ENCODE data around the gene DOCK2.
"Not testable (repeated sequence)": the region's sequence is repeated elsewhere in the genome, so short reads cannot be mapped to it uniquely, and the experiment has no call there.

The DOCK2 gene

DNA sequence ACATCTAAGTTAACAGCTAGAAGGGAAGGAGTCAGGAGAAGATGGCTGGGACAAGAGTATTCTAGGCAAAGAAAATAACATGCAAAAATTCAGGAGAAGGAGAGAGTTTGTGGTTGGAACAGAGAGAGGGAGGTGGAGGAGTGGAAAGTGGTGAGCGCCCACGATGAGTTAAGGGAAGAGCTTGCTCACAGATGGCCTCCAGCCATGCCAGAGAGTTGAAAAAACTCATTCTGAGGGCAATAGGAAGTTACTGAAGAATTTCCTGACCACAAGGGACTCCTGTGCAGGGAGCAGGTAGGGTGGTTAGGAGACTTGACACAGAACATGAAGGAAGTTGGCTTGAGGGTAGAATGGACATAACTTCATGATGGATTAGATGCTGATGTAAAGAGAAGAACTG is 159.7 kb downstream of the DOCK2 start:
- no peak for DNase-seq

DNA sequence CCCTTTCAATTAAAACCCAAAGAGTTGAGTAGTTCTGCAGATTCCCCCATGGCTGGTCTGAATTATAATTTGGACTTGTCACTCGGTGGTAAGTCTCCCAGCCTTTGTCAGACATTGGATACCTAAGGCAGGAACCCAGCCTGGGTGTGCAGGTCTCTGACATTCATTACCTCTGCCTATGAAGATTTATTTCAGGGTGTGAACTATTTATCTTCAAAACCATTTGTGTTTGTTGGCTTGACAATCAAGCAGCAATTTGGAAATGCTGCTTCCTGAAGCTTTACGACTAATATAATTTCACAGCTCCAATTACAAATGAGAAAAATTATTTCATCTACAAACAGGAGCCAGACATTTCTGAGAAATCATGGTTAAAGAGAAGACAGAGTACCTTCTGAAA is 160.5 kb downstream of the DOCK2 start:
- no peak for DNase-seq

DNA sequence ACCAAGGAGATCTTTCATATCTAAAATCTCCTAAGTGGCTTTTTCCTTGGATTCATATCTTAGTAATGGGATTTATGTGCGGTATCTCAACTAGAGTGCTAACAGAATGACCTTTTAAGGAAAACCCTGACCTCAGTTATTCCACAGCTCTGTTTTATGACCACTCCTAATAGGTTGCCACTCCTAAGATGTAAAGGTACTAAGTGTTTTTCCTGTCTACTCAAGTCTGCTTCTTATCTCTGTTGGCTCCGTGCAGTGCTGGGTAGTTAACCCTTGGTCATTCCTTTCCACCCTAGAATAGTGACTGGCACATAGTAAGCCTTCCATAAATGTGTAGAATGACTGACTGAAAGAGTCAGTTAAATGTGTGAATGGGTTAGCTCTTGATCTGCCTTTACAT is 161.4 kb downstream of the DOCK2 start:
- DNase-seq = no peak

DNA sequence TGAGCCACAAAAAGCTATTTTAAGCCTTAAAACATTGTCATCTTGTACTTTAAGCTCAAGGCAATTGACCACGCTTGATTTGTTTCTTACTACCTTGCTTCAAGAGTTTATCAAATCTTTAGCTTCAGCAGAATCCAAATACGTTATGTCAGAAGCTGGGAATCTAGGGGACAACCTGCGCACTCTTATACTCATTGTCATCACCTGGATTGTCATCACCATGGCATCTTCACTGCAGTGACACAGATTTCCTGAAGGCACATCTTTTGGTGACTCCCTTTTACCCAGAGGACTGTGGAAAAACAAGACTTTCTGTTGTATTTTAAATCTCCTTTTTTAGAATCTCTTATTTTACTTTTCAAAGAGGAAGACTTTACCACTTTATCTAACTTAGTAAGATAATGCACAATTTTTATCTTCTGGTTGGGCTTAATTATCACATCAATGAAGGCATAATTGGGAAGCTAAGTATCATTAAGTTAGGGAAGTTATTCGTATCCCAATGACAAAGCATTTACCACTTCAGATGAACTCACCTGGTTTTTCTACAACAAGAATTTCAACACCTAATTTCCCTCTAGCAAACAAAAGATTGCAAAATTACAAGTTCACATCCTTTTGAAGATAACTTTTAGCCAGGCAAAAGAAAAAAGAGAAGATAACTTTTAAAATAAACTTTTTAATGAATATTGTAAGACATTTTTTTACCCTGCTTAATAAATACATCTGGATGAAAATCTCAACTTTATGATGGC is 162.0 kb downstream of the DOCK2 start:
- no peak for DNase-seq

DNA sequence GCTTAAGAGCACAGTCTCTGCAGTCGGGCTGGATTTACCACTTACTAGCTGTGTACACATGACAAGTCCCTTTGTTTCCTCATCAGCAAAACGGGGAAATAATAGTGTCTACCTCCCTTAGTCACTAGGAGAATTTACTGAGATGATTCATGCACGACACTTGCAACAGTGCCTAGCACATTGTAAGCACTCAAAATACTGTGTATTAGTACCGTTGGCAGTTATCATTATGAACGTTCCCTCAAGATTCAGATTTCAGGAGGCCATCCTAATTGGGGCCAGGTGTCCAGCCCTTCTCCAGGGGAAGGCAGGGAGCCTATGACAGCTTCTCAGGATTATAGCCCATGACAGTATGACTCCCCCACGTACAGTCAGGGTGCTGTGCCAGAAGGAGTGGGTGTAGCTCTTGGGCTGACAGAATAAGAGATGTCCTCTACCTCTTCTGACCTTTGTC is 164.3 kb downstream of the DOCK2 start:
- peak in 1 of 5 donors; percentile 28 for DNase-seq

DNA sequence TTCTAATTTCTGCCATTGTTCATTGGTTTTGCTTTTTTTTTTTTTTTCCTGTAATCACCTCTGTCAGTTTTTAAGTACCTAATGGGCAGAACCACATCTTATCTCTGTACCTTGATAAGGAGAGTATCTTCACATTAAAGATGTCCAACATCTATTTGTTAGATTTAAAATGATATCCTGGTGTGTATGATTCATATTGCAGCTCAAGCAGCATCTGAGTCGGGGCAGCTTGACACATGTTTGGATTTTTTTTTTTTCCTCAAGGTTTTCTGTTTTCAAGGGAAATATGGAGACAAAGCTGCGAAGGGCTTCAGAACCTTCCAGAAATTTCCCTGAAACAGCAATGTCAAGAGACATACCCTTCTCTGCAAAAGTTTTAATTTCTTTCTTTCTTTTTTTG is 164.7 kb downstream of the DOCK2 start:
- no peak for DNase-seq

DNA sequence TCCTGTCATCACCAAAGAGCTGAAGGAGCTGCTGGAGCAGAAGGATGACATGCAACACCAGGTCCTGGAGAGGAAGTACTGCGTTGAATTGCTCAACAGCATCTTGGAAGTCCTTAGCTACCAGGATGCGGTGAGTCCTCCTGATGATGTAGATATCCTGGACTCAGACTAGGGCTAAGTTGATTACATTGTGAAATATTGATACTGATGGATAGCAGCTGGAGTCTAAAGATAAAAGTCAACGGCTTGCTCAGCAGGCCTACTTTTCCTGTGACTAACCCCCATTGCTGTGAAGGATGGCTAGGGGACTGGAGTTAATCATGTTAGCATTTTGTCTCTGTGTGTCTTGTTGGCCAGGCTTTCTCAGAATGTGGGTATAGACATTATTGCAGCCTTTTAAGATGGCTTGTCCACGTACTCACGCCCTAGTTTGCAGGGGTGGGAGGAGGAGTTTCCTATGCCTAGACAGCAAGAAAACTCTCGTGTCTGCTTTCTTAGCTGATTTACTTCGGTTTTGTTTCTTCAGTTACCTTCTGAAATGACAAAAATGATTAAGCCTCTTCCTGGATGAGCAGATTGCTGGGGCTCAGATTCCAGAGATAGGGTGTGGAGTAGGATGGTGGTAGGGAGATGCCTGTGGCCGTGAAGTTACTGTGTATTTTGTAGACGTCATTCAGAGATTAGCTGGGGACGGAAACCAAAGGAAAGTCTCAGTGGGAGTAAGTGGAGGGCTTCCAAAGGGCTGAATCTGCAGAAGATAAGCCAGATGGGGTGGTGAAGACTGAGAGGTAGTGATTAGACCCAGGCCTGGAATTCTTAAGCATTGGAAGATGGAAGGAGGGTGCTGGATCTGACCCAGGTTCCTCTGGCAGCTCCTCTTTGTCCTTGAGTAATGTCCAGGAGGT is 166.3 kb downstream of the DOCK2 start:
- DNase-seq = no peak

DNA sequence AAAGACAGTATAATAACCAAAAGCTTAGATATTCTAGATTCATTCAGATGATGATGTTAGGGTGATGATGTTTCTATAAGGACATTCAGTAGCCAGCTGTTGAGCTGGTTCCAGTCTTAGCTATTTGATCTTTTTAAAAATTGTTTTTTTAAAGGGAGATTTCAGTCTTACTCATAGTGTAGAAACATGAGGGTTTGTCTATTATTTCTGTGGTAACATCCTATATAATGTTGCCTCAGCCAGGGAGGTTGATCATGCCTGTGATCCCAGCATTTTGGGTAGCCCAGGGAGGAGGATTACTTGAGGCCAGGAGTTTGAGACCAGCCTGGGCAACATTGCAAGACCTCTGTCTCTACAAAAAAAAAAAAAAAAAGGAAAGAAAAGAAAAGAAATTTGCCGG is 167.8 kb downstream of the DOCK2 start:
- DNase-seq = peak in 1 of 5 donors; percentile 28

DNA sequence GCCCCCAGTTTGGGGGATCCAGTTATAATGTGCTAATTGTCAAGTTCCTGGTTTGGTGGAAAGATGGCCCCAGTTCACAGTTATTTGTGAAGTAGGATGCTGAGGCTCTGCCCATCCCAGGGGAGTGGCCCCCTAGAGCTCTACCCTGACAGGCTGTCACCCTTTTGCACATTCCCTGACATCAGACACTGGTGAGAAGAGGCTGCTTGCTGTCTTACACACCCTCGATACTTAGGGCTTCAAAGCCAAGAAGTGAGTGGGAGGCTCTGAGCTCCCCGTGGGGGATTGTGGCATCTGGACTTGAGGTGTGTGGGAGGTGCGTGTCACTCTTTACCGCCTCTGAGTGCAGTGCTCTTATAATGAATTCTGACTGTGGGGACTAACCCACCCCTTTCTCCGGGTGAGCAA is 168.5 kb downstream of the DOCK2 start:
- peak in 1 of 5 donors; percentile 65 for DNase-seq

DNA sequence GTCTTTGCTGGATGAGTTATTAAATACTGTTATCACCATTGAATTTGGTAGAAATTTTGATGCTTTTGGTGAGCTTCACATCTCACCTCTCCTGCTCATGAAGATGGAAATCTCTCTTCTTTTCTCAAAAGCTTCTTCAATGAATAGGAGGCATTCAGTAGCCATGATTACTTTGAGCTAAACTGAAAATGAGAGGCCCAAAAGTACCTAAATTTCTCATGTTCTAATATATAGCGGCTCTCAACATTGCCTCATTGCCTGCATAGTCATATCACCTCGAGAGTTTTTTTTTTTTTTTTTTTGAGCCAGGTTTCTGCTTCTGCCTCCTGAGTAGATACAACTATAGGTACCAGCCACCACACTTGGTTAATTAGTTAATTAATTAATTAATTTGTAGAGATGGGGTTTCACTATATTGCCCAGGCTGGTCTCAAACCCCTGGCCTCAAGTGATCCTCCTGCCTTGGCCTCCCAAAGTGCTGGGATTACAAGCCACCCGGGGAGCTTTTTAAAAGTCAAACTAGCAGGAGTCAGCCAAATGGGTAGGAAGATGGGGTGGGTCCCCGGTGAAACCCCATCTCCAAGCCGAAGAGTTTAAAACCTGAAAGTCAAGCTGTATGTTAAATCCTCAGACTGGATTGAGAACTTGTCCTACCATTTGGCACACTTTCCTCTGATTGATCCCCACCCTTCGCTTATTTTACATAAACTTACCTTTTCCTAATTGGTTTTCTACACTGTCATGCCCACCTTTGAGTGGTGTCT is 169.0 kb downstream of the DOCK2 start:
- peak in 1 of 5 donors; percentile 52 for DNase-seq

DNA sequence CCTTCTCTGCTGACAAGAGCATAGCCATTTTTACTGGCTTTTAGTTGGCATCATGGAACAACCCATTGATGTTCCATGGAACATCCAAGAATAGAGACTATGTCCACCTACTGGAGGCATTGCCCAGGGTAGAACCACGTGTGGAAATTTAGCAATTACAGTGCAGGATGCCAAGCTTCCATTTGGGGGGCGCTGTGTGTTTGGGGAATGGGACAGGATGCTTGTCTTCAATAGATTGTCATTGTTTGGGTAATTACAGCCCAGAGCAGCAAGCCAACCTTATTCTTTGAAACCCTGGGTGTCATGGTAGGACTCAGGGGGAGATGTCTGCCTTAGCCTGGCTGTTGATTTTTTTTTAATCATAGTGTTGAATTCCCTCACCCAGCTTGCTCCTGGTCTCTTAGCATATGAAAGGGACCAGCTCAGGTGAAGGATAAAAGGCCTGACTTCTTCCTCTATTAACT is 171.1 kb downstream of the DOCK2 start:
- no peak for DNase-seq

DNA sequence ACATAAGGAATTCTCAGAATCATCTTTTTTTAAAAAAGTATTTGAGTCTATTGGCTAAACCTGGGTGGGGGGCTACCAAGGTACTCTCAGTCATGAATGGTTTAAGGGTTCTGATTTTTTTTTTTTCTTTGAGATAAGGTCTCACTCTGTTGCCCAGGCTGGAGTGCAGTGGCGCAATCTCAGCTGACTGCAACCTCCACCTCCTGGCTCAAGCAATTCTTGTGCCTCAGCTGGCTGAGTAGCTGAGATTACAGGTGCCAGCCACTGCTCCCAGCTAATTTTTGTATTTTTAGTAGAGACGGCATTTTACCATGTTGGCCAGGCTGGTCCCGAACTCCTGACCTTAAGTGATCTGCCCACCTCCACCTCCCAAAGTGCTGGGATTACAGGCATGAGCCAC is 171.8 kb downstream of the DOCK2 start:
- not testable (repeated sequence) for DNase-seq

DNA sequence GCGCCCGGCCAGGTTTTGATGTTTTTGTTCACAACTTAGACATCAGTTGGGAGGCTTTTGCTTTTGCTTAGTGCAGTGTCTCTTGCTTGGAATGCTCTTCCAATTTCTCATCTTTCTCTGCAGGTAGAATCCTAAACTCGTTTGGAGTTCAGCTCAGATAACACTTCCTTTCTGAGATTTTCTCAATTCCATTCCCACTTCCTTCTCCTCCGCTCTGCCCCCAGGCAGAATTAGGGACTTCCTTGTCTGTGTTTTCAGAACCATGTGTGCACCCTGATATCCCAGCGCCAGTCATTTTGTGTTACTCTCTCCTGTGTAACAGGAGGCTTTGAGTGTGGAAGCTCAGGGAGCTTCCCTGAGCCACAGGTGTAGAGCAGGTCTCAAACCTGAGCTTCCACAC is 172.2 kb downstream of the DOCK2 start:
- DNase-seq = no peak

DNA sequence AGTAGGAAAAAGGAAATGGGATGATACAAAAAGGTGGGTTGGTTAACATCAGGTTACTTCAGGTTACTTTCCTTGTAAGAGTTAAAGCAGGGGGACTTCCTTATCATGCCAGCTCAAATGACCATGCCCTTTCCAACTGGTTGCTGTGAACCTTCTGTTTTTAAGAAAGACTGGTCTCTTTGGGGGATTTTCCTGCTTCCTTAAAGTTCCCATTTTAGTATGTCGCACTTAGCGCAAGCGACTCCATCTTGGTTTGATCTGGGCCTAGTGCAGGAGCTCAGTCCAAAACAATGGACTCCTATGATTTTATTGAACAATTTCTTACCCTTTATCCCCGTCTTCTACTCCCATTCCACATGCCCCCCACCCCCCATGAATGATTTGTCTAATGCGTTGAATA is 173.4 kb downstream of the DOCK2 start:
- no peak for DNase-seq

DNA sequence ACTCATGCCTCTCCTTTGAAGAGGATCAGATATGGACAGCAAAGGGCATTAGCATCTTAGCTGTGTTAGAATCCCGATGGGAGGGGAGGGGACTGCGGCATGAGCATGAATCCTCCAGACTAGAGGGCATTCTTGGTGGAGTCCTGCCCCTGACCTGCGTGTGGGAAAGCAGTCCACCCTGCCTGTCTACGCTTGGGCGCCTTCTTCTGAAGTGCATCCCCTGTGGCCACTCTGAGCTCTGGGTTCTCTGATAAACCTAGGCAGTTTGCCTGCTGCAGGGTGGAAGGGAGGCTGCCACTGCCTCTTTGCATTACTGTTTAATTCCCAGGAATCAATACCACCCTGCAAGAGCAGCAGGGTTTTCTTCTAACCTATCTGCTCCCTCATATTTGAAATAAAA is 173.9 kb downstream of the DOCK2 start:
- no peak for DNase-seq

DNA sequence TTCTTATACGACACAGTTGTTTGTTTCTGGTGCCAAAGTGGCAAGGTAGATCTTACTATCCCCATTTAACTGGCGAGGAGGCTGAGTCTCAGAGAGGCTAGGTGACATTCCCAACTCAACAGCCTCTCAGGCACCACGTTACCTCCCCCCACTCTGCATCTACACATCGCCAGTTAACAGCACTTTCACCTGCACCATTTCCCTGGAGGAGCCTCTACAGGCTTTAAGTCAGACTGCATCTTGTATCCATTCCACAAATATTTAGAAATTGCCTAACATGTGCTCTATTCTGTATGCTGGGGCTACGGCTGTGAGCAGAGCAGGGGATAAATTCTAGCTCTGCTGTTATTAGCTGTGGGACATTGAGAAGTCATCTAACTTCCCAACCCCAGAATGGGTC is 174.6 kb downstream of the DOCK2 start:
- DNase-seq = no peak

DNA sequence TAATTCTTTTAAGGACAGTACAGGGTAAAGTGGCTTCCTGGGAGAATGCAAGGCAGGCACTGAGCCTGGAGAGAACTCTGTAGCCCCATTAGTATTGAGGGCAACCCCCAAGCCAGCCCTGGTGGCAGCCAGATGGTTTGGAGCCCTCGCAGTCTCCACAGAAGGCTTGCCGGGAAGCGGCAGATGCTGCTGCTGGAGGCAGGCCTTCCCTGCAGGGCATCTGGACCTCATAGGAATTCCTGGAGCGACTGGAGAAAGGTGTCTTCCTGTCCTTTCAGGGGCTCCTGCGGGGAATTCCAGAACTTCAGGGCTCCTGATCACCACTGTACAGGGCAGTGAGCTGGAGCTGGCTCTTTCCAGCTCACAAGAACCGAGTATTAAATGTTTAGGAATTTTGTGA is 175.7 kb downstream of the DOCK2 start:
- DNase-seq = no peak

DNA sequence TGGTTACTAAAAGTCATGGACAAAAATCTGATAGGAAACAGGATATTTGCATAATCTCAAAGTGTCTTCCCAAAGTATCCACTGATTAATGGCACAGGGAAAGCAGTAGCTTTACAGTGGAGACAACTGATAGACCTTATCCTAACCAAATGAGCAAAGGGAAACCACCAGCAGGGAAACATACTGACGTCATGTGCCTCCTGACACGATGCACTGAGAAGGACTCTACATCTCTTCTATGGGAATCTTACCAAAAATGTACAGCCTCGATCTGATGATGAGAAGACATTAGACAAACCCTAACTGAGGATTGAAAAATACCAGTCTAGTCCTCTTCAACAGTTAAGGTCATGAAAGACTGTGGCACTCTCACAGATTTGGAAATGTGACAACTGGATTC is 177.0 kb downstream of the DOCK2 start:
- DNase-seq = no peak

DNA sequence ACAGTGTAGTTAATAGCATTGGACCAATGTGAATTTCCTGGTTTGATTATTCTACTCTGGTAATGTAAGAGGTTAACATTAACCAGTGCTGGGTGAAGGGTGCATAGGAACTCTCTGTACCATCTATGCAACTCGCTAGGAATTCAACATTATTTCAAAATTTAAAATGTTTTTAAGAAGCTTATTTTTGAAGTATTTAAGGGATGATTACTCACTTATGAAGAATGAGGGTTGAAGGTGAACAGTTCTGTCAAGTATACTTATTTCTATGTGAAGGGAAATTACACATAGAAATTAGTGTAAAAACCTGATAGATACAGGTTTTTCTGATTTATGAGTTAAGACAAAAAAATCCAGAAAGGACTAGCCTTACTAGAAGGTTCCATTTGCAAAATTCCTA is 177.4 kb downstream of the DOCK2 start:
- DNase-seq = no peak

DNA sequence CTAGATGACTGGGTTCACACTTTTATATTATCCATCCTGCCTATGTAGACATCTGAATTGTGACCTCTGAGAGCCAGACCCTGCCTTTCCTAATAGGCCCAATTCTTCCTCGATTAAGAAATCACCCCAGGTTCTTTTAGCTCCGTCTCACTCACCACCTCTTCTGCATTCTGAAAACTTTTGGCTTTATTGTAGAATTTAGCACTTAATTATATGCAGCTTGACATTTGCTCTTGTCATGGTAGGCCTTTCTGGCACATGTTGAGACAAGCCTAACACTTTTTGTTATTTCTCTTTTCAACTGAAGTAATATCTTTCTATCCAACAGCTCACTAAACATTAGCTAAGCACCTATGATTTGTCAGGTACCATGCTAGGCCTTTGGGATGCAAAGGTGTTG is 180.0 kb downstream of the DOCK2 start:
- no peak for DNase-seq

DNA sequence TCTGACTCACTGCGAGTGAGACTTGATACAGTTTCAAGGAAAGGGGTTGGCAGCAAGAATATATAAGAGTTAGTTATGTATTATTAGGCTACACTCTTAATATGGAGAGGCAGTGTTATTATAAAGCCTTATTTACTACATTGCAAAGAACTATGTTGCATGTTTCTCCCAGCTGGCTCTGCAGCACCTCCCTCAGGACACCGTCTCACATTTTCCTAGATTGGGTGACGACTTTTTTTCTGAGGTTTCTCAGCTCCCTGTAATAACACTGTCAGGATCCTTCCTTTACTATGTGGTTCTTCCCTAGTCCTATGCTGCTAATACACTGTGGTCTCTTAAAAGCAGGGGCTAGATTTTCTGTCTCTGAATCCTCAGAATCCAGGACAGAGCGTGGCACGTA is 189.5 kb downstream of the DOCK2 start:
- DNase-seq = no peak

DNA sequence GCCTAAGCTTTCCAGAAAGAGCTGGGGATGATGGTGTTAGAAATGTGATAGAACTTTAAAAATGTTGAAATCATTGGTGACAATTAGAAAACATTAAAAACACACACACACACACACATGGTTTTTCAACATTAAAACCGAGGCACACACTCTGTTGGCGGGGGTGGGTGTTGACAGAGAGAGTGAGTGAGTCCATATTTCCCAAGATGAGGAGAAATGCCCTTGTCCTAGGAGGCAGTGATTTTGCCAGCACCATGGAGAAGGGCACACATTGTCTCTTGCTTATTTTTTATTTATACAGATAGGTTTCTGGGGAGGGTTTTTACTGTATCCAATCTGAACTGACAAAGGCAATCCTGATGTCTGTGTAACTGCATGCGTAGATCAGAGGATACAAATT is 190.7 kb downstream of the DOCK2 start:
- DNase-seq = no peak

DNA sequence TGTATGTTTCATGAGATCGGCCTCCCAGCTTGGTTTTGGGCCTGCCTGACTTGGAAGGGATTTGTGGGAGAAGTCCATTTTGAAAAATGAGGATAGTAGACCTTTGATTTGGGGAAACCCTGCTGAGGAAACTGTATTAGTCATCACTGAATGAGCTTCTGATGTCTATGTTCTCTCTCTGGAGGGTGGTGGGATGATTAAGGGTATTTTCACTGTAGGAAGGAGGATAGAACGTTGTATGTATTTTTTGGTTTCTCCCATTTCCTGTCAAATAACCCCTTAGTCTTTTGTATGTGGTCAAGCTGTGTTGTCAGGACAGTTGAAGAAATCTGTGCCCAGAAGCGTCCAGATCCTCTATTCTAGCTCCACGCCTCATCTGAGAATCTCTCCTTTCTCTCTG is 191.3 kb downstream of the DOCK2 start:
- DNase-seq = no peak
